SJSA1 (cell line): ENCODE results near the gene MAGED4. TPM values are rescaled to one million over a fixed set of nuclear protein-coding genes. Genes with fewer than 3 reads are reported as not detected.
"Not testable (repeated sequence)": the region's sequence is repeated elsewhere in the genome, so short reads cannot be mapped to it uniquely, and the experiment has no call there.

Source experiments
- DNase-seq, 2 experiments: peaks; one replicate each; pipeline ENCODE4 v3.0.0-alpha.2; 2015 to 2020; ENCODE audit warnings: low spot score in 2 of 2, low read depth in 1 of 2
- H3K27ac ChIP-seq: fragments of 250-450 bp; sonication (Bioruptor Pico); 2 replicates; pipeline ENCODE4 v1.5.1; 2020; ENCODE audit warnings: mild to moderate bottlenecking, moderate library complexity
- H3K27me3 ChIP-seq: fragments of 250-450 bp; sonication (Bioruptor Pico); replicated peaks from 2 replicates; pipeline ENCODE4 v1.5.1; 2020; ENCODE audit warnings: mild to moderate bottlenecking, moderate library complexity
- H3K36me3 ChIP-seq: fragments of 250-450 bp; sonication (Bioruptor Pico); 2 replicates; pipeline ENCODE4 v1.5.1; 2020; ENCODE audit warnings: mild to moderate bottlenecking
- H3K4me1 ChIP-seq: fragments of 250-450 bp; sonication (Bioruptor Pico); replicated peaks from 2 replicates; pipeline ENCODE4 v1.6.1; 2021; ENCODE audit warnings: mild to moderate bottlenecking
- H3K4me3 ChIP-seq: fragments of 250-450 bp; sonication (Bioruptor Pico); 2 replicates; pipeline ENCODE4 v1.5.1; 2020; ENCODE audit warnings: mild to moderate bottlenecking
- H3K9me3 ChIP-seq: fragments of 250-450 bp; sonication (Bioruptor Pico); replicated peaks from 2 replicates; pipeline ENCODE4 v1.5.1; 2020; ENCODE audit warnings: mild to moderate bottlenecking
- total RNA-seq: library from RNA; depleted of rRNA; stranded (reverse); fragments of >200 nt; shearing (Covaris generic); gene quantifications from 2 replicates; pipeline ENCODE4 v1.2.3, GENCODE V29; 2014; rRNA removed

Gene MAGED4, protein sequence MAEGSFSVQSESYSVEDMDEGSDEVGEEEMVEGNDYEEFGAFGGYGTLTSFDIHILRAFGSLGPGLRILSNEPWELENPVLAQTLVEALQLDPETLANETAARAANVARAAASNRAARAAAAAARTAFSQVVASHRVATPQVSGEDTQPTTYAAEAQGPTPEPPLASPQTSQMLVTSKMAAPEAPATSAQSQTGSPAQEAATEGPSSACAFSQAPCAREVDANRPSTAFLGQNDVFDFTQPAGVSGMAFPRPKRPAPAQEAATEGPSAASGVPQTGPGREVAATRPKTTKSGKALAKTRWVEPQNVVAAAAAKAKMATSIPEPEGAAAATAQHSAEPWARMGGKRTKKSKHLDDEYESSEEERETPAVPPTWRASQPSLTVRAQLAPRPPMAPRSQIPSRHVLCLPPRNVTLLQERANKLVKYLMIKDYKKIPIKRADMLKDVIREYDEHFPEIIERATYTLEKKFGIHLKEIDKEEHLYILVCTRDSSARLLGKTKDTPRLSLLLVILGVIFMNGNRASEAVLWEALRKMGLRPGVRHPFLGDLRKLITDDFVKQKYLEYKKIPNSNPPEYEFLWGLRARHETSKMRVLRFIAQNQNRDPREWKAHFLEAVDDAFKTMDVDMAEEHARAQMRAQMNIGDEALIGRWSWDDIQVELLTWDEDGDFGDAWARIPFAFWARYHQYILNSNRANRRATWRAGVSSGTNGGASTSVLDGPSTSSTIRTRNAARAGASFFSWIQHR
- total RNA-seq: 10.2 and 35.2 TPM in 2 replicates

- H3K27me3 ChIP-seq, DNase-seq, H3K4me1 ChIP-seq, H3K27ac ChIP-seq, H3K36me3 ChIP-seq, H3K9me3 ChIP-seq, H3K4me3 ChIP-seq: not testable (repeated sequence)
Observed at GRCh38 chrX:52184440-52185077, at the start of gene MAGED4. Gene MAGED4, plus strand, starts transcription at chrX:52184888. Its CDS starts 1,035 bp downstream, at chrX:52185923.

- Histone ChIP-seq H3K4me1 (no peaks in the 10 kb centered on the region), H3K27me3 (no peaks in the 10 kb centered on the region), H3K4me3 (no peak overlapping the region), H3K36me3 (no peaks in the 10 kb centered on the region), H3K9me3 (no peaks in the 10 kb centered on the region), H3K27ac (no peak overlapping the region)
- no peak for DNase-seq
Observed at GRCh38 chrX:52138830-52139544, 45.7 kb upstream of the MAGED4 start.

DNA sequence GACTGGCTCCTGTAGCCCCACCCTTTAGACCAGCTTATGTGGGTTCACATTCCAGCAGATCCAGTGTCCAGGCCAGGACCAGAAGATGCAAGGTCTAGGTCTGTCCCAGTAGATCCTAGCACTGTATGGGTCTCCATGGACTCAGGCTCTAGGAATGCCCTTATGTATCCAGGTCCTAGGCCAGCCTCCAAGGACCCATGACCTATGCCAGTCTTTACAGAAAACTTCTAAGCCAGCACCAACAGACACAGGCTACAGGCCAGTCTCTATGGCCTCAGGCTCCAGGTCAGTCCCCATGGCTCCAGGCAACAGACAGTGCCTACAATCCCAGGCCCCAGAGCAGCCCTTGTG lies 45.2 kb upstream of the MAGED4 start:
- Histone ChIP-seq H3K27ac (no peak overlapping the region), H3K4me3 (no peak overlapping the region), H3K36me3 (no peaks in the 10 kb centered on the region), H3K27me3 (no peaks in the 10 kb centered on the region), H3K4me1 (no peaks in the 10 kb centered on the region), H3K9me3 (no peaks in the 10 kb centered on the region)
- no peak for DNase-seq

DNA sequence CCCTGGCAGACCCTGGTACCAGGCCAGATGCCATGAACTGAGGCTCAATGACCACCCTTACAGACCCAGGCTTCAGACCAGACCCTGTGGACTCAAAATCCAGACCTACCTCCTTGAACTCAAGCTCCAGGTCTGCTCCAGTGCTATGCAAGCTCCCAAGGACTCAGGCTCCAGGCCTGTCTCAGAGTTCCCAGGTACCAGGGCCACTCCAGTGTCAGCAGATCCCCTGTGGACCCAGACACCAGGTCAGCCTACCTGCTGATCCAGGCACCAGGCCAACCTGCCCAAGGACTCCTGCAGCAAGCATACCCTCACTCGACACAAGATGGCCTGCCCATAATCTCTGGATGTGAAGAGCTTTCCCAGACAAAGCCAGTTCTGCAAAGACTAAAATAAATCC lies 44.7 kb upstream of the MAGED4 start:
- no peaks in the 10 kb centered on the region for H3K36me3 ChIP-seq
- H3K4me3 ChIP-seq: no peak overlapping the region
- no peaks in the 10 kb centered on the region for H3K27me3 ChIP-seq
- H3K9me3 ChIP-seq: no peaks in the 10 kb centered on the region
- DNase-seq: no peak
- no peaks in the 10 kb centered on the region for H3K4me1 ChIP-seq
- H3K27ac ChIP-seq: no peak overlapping the region

DNA sequence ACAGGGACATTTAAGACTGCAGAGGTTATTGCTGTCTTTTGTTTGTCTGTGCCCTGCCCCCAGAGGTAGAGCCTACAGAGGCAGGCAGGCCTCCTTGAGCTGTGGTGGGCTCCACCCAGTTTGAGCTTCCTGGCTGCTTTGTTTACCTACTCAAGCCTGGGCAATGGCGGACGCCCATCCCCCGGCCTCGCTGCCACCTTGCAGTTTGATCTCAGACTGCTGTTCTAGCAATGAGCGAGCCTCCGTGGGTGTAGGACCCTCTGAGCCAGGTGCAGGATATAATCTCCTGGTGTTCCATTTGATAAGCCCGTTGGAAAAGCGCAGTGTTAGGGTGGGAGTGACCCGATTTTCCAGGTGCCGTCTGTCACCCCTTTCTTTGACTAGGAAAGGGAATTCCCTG lies 34.0 kb upstream of the MAGED4 start:
- not testable (repeated sequence) for H3K4me1 ChIP-seq, DNase-seq, H3K36me3 ChIP-seq, H3K27ac ChIP-seq, H3K9me3 ChIP-seq, H3K4me3 ChIP-seq, H3K27me3 ChIP-seq

GRCh38 chrX:52160140-52160539 lies 24.5 kb upstream of the MAGED4 start:
- not testable (repeated sequence) for H3K9me3 ChIP-seq, H3K4me1 ChIP-seq, H3K27ac ChIP-seq, H3K4me3 ChIP-seq, H3K27me3 ChIP-seq, DNase-seq, H3K36me3 ChIP-seq

GRCh38 chrX:52166840-52167239 lies 17.8 kb upstream of the MAGED4 start:
- Histone ChIP-seq H3K4me1 (no peaks in the 10 kb centered on the region), H3K4me3 (no peak overlapping the region), H3K36me3 (no peaks in the 10 kb centered on the region), H3K27ac (no peak overlapping the region), H3K27me3 (no peaks in the 10 kb centered on the region), H3K9me3 (no peaks in the 10 kb centered on the region)
- no peak for DNase-seq

DNA sequence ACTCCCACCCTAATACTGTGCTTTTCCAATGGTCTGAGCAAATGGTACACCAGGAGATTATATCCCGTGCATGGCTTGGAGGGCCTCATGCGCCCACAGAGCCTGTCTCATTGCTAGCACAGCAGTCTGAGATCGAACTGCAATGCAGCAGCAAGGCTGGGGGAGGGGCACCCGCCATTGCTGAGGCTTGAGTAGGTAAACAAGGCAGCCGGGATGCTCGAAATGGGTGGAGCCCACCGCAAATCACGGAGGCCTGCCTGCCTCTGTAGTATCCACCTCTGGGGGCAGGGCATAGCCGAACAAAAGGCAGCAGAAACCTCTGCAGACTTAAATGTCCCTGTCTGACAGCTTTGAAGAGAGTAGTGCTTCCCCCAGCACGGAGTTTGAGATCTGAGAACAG lies 13.6 kb upstream of the MAGED4 start:
- not testable (repeated sequence) for H3K27ac ChIP-seq, H3K36me3 ChIP-seq, H3K4me1 ChIP-seq, H3K4me3 ChIP-seq, H3K27me3 ChIP-seq, DNase-seq, H3K9me3 ChIP-seq

- H3K36me3 ChIP-seq, H3K4me1 ChIP-seq, H3K27me3 ChIP-seq, H3K9me3 ChIP-seq, H3K27ac ChIP-seq, H3K4me3 ChIP-seq, DNase-seq: not testable (repeated sequence)
Observed at GRCh38 chrX:52185078-52185453, 378 bp downstream of the MAGED4 start.

DNA sequence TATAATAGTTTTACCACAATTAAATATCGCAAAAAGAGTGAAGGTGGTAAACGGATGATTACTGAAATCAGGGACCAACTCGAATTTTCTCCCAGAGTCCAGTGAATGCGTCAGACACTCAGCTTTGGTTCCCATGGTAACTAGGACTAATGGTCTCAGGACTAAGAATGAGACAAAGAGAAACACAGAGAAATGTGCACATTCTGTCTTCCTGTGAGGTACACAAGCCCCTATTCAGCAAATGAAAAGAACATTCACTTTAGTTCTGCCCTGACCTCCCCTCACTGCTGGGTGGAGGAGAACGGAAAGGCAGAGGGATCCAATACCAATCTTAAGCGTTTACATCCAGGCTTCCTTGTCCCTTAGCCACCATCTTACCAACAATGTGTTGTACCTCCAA lies 26.7 kb downstream of the MAGED4 start:
- H3K27ac ChIP-seq, H3K27me3 ChIP-seq, H3K36me3 ChIP-seq, H3K4me3 ChIP-seq, H3K4me1 ChIP-seq, H3K9me3 ChIP-seq, DNase-seq: not testable (repeated sequence)

DNA sequence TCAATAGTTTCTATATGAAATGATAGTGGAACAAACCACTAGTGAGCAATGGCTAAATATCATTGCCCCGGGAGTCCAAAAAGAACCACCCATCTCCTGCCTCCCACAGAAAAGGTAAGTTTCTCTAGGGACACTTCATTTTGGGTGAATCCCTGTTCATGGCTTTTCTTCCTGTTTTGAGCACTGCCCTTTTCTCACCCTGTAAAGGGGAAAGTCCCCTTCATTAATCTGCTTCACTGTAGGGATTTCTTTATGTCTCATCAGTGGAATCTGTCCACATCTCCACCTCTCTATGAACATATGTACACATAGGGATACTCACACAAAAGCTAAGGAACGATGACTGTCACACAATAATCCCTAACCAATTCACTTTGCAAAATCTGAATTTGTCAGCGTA lies 28.6 kb downstream of the MAGED4 start:
- Histone ChIP-seq H3K27me3 (no peaks in the 10 kb centered on the region), H3K4me3 (no peak overlapping the region), H3K27ac (no peak overlapping the region), H3K4me1 (no peaks in the 10 kb centered on the region), H3K9me3 (no peaks in the 10 kb centered on the region), H3K36me3 (no peaks in the 10 kb centered on the region)
- no peak for DNase-seq

DNA sequence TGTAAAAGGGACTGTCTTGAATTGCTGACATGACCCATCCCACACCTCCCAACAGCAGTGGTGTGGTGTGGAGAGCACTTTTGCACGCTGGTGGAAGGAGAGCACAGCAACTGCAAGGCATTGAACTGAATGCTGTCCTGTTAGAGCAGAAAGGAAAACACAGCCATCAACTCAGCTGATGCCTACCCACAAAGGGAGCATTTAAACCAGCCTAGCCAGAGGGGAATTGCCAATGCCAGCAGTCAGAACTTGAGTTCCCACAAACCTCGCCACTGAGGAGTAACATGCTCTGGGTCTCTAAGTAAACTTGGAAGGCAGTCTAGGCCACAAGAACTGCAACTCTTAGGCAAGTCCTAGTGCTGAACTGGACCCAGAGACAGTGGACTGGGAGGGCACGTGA lies 31.9 kb downstream of the MAGED4 start:
- Histone ChIP-seq H3K4me1 (no peaks in the 10 kb centered on the region), H3K36me3 (no peaks in the 10 kb centered on the region), H3K27ac (no peak overlapping the region), H3K4me3 (no peak overlapping the region), H3K9me3 (no peaks in the 10 kb centered on the region), H3K27me3 (no peaks in the 10 kb centered on the region)
- no peak for DNase-seq

GRCh38 chrX:52217494-52218160 lies 32.9 kb downstream of the MAGED4 start:
- Histone ChIP-seq H3K36me3 (no peaks in the 10 kb centered on the region), H3K27me3 (no peaks in the 10 kb centered on the region), H3K4me1 (no peaks in the 10 kb centered on the region), H3K4me3 (no peak overlapping the region), H3K9me3 (no peaks in the 10 kb centered on the region), H3K27ac (no peak overlapping the region)
- no peak for DNase-seq
